OCI-LY7 (cell line): ENCODE measurements around the gene WWOX.

Source experiments
- EZH2phosphoT487 ChIP-seq: fragments of 200-600 bp; sonication (generic); IDR thresholded peaks from 2 replicates; pipeline ENCODE4 v1.6.1; 2018; ENCODE audit warnings: low read depth, borderline replicate concordance, mild to moderate bottlenecking, mixed run types, antibody characterized with exemption, low read length, moderate library complexity, mixed read lengths
- TF ChIP-seq, protein P1 (sequence below): fragments of 200-600 bp; sonication (generic); conservative IDR thresholded peaks from 2 replicates; pipeline ENCODE4 v1.5.1; 2014; ENCODE audit warnings: mild to moderate bottlenecking, antibody characterized with exemption, low read length, moderate library complexity, mixed read lengths

DNA sequence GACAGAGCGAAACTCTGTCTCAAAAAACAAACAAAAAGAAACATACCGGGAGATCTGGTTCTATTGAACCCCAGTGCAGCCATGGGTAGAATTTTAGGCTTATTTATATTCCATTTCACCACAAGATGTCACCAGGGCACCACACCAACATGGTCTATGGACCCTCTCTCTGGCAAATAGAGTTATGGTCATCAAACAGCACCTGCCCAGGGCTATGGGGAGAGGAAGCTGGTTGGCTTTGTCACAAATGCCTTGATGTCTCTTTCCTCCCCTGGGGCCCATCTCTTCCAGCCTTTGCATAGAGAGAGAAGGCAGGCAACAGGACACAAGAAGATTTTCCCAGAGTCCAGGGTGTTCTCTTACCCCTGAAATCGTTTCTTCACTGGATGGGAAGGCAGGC lies 128.4 kb downstream of the WWOX start:
- TF ChIP-seq, protein P1, sequence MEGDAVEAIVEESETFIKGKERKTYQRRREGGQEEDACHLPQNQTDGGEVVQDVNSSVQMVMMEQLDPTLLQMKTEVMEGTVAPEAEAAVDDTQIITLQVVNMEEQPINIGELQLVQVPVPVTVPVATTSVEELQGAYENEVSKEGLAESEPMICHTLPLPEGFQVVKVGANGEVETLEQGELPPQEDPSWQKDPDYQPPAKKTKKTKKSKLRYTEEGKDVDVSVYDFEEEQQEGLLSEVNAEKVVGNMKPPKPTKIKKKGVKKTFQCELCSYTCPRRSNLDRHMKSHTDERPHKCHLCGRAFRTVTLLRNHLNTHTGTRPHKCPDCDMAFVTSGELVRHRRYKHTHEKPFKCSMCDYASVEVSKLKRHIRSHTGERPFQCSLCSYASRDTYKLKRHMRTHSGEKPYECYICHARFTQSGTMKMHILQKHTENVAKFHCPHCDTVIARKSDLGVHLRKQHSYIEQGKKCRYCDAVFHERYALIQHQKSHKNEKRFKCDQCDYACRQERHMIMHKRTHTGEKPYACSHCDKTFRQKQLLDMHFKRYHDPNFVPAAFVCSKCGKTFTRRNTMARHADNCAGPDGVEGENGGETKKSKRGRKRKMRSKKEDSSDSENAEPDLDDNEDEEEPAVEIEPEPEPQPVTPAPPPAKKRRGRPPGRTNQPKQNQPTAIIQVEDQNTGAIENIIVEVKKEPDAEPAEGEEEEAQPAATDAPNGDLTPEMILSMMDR = peak; percentile 35; the same call in 1 of the 2 replicates
- TF ChIP-seq EZH2phosphoT487 = no peak
